ENCODE measurements around the gene CEP350.

CEP350 gene

DNA sequence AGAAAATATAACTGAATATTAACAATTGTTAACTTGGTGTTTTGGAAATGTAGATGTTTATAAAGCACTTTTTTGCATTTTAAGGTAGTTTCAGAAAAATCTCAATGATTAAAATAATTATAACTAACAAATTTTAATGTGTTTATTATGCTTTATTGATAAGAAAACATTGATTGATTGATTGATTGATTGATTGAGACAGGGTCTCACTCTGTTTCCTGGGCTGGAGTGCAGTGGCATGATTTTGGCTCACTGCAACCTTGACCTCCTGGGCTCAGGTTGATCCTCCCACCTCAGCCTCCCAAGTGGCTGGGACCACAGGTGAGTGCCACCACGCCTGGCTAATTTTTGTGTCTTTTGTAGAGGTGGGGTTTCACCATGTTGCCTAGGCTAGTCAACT is 106.4 kb downstream of the CEP350 start:
- no peak for DNase-seq (ENCODE audit: low spot score)

DNA sequence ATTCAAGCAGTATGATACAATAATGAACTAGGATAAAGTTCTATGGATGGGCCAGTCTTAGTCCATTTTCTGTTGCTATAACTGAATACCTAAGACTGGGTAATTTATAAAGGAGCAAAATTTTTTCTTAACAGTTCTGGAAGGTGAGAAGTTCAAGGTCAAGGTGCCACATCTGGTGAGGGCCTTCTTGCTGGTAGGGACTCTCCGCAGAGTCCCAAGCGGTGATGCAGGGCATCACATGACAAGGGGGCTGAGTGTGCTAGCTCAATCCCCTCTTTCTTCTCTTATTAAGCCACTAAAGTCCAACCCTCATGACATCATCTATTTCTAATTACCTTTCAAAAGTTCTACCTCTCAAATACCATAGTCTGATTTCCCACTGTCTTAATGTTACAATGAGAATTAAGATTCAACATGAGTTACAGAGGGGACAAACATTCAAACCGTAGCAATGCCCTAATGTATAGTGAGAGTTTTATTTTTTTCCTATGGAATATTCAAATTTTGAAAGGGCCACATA is 107.9 kb downstream of the CEP350 start:
- no peak for DNase-seq (ENCODE audit: low spot score)

DNA sequence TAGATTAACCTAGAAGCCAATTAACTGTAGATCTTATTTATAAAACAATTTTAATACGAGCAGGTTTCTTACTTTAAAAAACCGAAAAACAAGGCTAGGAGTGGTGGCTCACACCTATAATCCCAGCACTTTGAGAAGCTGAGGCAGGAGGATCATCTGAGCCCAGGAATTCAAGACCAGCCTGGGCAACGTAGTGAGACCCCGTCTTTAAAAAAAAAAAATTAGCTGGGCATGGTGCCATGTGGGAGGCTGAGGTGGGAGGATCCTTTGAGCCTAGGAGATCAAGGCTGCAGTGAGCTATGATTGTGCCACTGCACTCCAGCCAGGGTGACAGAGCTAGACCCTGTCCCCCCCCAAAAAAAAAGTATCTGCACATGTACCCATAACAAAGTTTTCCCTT is 110.8 kb downstream of the CEP350 start:
- DNase-seq (ENCODE audit: low spot score): no peak

- no peak for DNase-seq (ENCODE audit: low spot score)
Observed at GRCh38 chr1:180066150-180066549, 111.5 kb downstream of the CEP350 start.

DNA sequence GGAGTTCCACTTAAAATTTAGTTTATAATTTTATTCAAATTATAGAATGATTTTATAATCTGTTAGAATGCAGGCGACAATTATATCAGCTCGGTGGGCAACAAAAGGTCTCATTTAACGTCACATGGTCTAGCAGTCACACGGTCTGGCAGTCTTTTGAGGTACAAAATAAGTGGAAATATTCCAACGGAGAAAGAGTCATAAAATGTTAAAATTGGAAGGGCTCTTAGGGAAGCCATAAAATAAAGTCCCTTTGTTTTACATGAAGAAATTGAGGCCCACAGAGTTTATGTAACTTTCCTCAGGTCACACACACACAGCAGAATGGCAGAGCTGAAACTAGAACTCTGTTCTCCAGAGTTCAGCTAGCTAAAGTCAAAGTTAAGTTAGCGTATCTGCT is 115.7 kb downstream of the CEP350 start:
- DNase-seq (ENCODE audit: low spot score): no peak

GRCh38 chr1:180071759-180072158 is 117.1 kb downstream of the CEP350 start:
- no peak for DNase-seq (ENCODE audit: low spot score)

- DNase-seq (ENCODE audit: low spot score): no peak
Observed at GRCh38 chr1:180080439-180080838, 125.8 kb downstream of the CEP350 start.

DNA sequence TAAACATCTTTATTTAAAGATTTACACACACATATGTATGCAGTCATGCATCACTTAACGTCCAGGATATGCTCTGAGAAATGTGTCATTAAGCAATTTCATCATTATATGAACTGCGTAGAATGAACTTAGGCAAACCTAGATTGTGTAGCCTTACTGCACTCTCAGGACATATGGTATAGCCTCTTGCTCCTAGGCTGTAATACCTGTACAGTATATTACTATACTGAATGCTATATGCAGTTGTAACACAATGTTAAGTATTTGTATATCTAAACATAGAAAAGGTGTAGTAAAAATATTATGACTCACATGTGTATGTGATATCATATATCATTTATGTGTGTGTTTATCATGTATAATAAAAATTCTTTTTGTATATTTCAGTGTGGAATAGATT is 126.9 kb downstream of the CEP350 start:
- no peak for DNase-seq (ENCODE audit: low spot score)

DNA sequence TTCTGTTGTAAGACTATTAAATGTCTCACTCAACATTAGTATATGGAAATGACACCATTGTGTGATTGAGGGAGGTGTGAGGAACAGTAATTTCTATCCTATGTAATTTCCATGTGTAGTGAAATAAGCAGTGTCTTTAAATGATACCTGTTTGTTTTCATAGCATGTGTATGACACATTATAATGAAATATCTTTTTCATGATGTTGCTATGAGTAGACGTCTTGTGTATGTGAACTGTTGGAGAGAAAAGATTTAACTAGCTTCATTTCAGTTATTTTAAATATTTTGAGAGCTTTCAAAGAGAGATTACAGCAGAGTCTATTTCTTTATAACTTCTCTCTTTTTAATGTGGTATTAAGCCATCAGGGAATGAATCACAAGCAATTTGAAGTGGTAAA is 128.6 kb downstream of the CEP350 start:
- no peak for DNase-seq (ENCODE audit: low spot score)

GRCh38 chr1:180084867-180085266 is 130.3 kb downstream of the CEP350 start:
- DNase-seq (ENCODE audit: low spot score): no peak

GRCh38 chr1:180085331-180085730 is 130.7 kb downstream of the CEP350 start:
- no peak for DNase-seq (ENCODE audit: low spot score)

DNA sequence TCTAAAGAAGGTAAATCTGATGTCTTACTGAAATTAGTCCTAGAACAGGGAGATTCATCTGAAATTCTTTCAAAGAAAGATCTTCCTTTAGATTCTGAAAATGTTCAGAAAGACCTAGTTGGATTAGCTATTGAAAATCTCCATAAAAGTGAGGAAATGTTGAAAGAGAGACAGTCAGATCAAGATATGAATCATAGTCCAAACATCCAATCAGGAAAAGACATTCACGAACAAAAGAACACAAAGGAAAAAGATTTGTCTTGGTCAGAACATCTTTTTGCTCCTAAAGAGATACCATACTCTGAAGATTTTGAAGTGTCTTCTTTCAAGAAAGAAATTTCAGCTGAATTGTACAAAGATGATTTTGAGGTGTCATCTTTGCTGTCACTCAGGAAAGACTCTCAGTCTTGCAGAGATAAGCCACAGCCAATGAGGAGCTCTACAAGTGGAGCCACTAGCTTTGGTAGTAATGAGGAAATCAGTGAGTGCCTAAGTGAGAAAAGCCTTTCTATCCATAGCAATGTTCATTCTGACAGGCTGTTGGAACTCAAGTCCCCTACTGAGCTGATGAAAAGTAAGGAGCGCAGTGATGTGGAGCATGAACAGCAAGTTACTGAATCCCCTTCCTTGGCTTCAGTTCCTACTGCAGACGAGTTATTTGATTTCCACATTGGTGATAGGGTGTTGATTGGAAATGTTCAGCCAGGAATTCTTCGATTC is 138.5 kb downstream of the CEP350 start:
- no peak for DNase-seq (ENCODE audit: low spot score)

- DNase-seq (ENCODE audit: low spot score): no peak
Observed at GRCh38 chr1:180094705-180095295, 140.2 kb downstream of the CEP350 start.

GRCh38 chr1:180096584-180097325 is 142.1 kb downstream of the CEP350 start:
- DNase-seq (ENCODE audit: low spot score): no peak

- DNase-seq (ENCODE audit: low spot score): no peak
Observed at GRCh38 chr1:180097326-180097605, 142.7 kb downstream of the CEP350 start.

DNA sequence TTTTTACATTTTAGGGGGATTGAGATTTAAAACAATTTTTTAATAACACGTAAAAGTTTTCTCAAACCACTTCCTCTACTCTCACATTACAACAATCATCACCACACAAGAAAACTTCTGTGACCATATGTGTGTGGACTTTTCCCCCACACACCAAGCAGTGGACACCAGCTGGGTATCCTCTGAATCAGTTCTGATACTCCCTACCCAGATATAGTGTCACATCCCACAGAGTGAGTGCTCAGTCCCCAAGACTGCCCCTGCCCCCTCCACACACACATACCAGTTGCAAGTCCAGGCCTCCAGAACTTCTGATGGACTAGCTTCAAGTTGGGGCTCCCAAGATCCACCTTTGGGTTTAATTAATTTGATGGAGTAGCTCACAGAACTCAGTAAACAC is 146.8 kb downstream of the CEP350 start:
- no peak for DNase-seq (ENCODE audit: low spot score)

DNA sequence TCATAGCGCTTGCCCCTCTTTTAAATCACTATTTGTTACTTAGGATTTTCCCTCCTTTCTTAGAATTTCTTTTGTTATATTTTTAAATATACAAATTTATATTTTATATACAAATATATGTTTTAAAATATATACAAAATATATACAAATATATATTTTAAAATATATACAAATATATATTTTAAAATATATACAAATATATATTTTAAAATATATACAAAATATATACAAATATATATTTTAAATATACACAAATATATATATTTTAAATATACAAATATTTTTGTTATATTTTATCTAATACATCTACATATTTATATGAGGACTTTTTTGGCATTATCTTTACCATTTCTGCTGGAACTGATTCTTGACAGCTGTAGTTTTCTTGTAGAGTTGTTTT is 149.2 kb downstream of the CEP350 start:
- DNase-seq (ENCODE audit: low spot score): no peak

DNA sequence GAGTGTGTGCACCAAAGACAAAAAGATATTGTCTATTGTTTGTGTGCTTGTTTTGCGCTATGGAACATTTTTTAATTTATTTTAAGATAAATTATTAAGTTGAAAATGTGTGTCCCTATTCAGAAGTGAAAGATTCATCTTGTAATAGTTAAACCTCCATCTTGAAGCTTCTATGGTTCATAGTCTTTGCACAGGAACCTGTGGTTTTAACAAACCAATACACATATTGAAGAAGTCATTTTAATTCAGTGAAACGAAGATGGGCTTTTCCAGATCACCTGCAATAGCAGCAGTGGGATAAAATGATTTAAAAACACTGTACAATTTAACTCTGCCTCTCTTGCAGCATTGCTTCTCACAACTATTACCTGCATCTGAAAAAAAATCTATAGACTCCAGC is 157.5 kb downstream of the CEP350 start:
- no peak for DNase-seq (ENCODE audit: low spot score)

DNA sequence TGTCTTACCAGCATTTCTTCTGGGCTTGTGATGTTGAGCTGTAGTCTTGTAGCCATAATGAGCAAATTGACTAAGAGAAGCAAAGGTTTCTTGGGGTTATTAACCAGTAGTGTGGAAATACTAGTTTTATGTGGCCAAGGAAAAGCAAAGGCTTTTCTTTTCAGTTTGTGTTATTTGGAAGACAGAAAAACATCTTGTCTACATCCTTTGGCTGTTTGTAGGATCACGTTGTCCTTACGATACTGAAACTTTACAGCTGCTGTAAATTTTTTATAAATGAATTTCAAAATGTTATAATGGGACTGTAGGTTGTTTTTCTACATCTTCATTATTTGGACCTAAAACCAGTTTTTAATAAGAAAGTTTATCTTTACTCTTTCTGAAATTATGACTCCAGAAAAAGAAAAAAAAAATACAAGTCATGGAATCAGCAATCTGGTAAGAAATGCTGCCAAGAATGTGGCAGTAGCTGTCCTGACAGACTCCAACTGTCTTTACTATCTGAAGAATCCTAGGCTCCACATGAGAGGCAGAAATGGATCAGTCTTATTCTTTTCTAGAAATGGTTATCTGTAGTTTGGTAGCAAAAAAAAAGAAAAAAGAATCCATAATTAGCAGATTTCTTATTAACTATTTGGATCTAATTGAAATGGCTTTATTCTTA is 158.5 kb downstream of the CEP350 start:
- DNase-seq (ENCODE audit: low spot score): no peak

- no peak for DNase-seq (ENCODE audit: low spot score)
Observed at GRCh38 chr1:180114396-180114945, 159.9 kb downstream of the CEP350 start.

GRCh38 chr1:180116964-180117763 is 162.6 kb downstream of the CEP350 start:
- DNase-seq (ENCODE audit: low spot score): no peak

- DNase-seq (ENCODE audit: low spot score): no peak
Observed at GRCh38 chr1:180117764-180118116, 163.1 kb downstream of the CEP350 start.
